ENCODE results near the gene MAMDC2. TPM values are rescaled to one million over a fixed set of nuclear protein-coding genes. Genes with fewer than 3 reads are reported as not detected.

Gene MAMDC2
- total and polyA plus RNA-seq, 2 donors (not counting 1 experiment from before 2014, with no cell fraction given) = not detected

- no peak for DNase-seq
- CTCF ChIA-PET = interaction anchor here (0.7 kb wide), 1 partner anchor 77 kb away, joined by 3 read pairs; no protein-coding TSS in a partner anchor
- ATAC-seq (ENCODE audit: low read depth) = no peak
- H3K9me3 ChIP-seq (ENCODE audit: control extremely low read depth in 1 of 3, control insufficient read depth in 2 of 3, insufficient read depth in 1 of 3, low read length in 2 of 3) = no peaks in the 10 kb centered on the region
- no peak overlapping the region for H3K27ac ChIP-seq (ENCODE audit: low read length in 2 of 2)
- H3K9ac ChIP-seq (ENCODE audit: low read length) = no peak overlapping the region
- no peak overlapping the region for H3K27ac Mint-ChIP-seq
- H3K4me3 ChIP-seq (ENCODE audit: control extremely low read depth in 1 of 5, extremely low read depth in 1 of 5, insufficient read depth in 1 of 5, low read depth in 2 of 5, low read length in 4 of 5) = no peak overlapping the region
- no peak for TF ChIP-seq CTCF (IDR thresholded peaks at IDR 0.05)
- TF ChIP-seq EZH2 (IDR thresholded peaks at IDR 0.05; ENCODE audit: borderline replicate concordance, insufficient read depth, low read depth, low read length, poor library complexity, severe bottlenecking) = no peak
- H3K4me2 ChIP-seq (replicated peaks; ENCODE audit: low read depth, low read length, poor library complexity, severe bottlenecking) = no peak overlapping the region
- H3K27me3 ChIP-seq (replicated peaks in 1 of 4; ENCODE audit: control extremely low read depth in 1 of 4, control insufficient read depth in 3 of 4, insufficient read depth in 4 of 4, low read length in 3 of 4) = no peaks in the 10 kb centered on the region
- no peaks in the 10 kb centered on the region for H3K27me3 Mint-ChIP-seq
- POLR2A ChIA-PET = no interaction called here
- no CpG with 5 or more reads among the region's 1 CpG for WGBS (ENCODE audit: insufficient coverage)
- no peak overlapping the region for H2AFZ ChIP-seq (ENCODE audit: insufficient read depth, low read depth, low read length, poor library complexity, severe bottlenecking)
- H3K9me3 Mint-ChIP-seq (ENCODE audit: insufficient read depth) = no peaks in the 10 kb centered on the region
- H3K4me1 Mint-ChIP-seq = peaks cover 38% of the 10 kb centered on the region
- peaks cover 40% of the 10 kb centered on the region for H4K20me1 ChIP-seq (ENCODE audit: control insufficient read depth, insufficient read depth, low read length, poor library complexity, severe bottlenecking)
- H3K4me3 Mint-ChIP-seq = no peak overlapping the region
- H3K4me1 ChIP-seq (ENCODE audit: control insufficient read depth in 2 of 2, insufficient read depth in 2 of 2, low read length in 2 of 2) = peaks cover 19 to 22% of the 10 kb centered on the region in 2 donors
- peaks cover 62% of the 10 kb centered on the region for H3K79me2 ChIP-seq (ENCODE audit: control insufficient read depth, insufficient read depth, low read length)
- H3K36me3 ChIP-seq (replicated peaks in 1 of 2; ENCODE audit: control extremely low read depth in 1 of 2, control insufficient read depth in 1 of 2, extremely low read depth in 1 of 2, insufficient read depth in 2 of 2, low read length in 1 of 2) = peaks cover 4 to 22% of the 10 kb centered on the region in 2 experiments
- intact Hi-C loops (cut with micrococcal nuclease) = no loop called here
Measured at GRCh38 chr9:70263421-70263820, 219.8 kb downstream of the MAMDC2 start.

Small RNAs within 50 kb of the gene (small RNA-seq; reads per million reads assigned to genes)
- 0.95 reads per million for gene RNU2-5P (ENCODE audit: insufficient read length, low read depth, low replicate concordance)

Other genes starting within 250 kb of the MAMDC2 start
- not detected in 2 replicates for gene CFAP95, start 223.0 kb upstream of the MAMDC2 start, total RNA-seq
- gene CFAP95, start 223.0 kb upstream of the MAMDC2 start, polyA plus RNA-seq = not detected in 2 replicates
- 75.0 and 82.1 TPM in 2 replicates for gene SMC5, start 215.1 kb downstream of the MAMDC2 start, total RNA-seq
- 8.9 and 14.9 TPM in 2 replicates for gene SMC5, start 215.1 kb downstream of the MAMDC2 start, polyA plus RNA-seq

Measured in B cell (primary cell).